Natural killer cell treated with Interleukin-12 subunit alpha and Interleukin-12 subunit beta and Interleukin-15 and Interleukin-18, amount 100 ng/mL, for 72 hours (primary cell): Measurements from ENCODE around the gene C3orf20. TPM values are rescaled to one million over a fixed set of nuclear protein-coding genes. Genes with fewer than 3 reads are reported as not detected.
"Not testable (repeated sequence)": the region's sequence is repeated elsewhere in the genome, so short reads cannot be mapped to it uniquely, and the experiment has no call there.

Experiments
- ATAC-seq, 2 donors: fragments of 150-1000 bp; cut with Tn5 transposase in 1 of 2; sonication (Bioruptor Pico), chemical (Tn5 transposase) in 1 of 2; 2 replicates each; pipeline ENCODE4 v1.10.0; 2021
- DNase-seq: peaks from one replicate; pipeline ENCODE4 v3.0.0; 2022; ENCODE audit warnings: low spot score
- H3K27ac Mint-ChIP-seq, 2 donors: 1 replicate in 1 of 2; 2 replicates in 1 of 2; pipeline ENCODE4 v1.8.0; 2022; ENCODE audit warnings: mixed read lengths in 2 of 2, mild to moderate bottlenecking in 1 of 2, moderate library complexity in 1 of 2
- H3K27me3 Mint-ChIP-seq, 2 donors: 1 replicate in 1 of 2; 2 replicates in 1 of 2; pipeline ENCODE4 v1.8.0; 2022; ENCODE audit warnings: mixed read lengths in 2 of 2
- H3K36me3 Mint-ChIP-seq: one replicate; pipeline ENCODE4 v1.8.0; 2022; ENCODE audit warnings: mixed read lengths
- H3K4me1 Mint-ChIP-seq, 2 donors: 1 replicate in 1 of 2; 2 replicates in 1 of 2; pipeline ENCODE4 v1.8.0; 2022; ENCODE audit warnings: low read depth in 2 of 2, mixed read lengths in 2 of 2, mild to moderate bottlenecking in 1 of 2
- H3K4me3 Mint-ChIP-seq: one replicate; pipeline ENCODE4 v1.8.0; 2022; ENCODE audit warnings: mixed read lengths
- H3K9me3 Mint-ChIP-seq: 2 replicates; pipeline ENCODE4 v1.8.0; 2022; ENCODE audit warnings: mixed read lengths
- total RNA-seq, 2 donors: library from RNA; stranded (reverse); gene quantifications; one replicate each; pipeline ENCODE4 v1.2.3, GENCODE V29; 2022

C3orf20 gene
- total RNA-seq, 2 donors from 2014 or later = 0.93 TPM; not detected in 1

DNA sequence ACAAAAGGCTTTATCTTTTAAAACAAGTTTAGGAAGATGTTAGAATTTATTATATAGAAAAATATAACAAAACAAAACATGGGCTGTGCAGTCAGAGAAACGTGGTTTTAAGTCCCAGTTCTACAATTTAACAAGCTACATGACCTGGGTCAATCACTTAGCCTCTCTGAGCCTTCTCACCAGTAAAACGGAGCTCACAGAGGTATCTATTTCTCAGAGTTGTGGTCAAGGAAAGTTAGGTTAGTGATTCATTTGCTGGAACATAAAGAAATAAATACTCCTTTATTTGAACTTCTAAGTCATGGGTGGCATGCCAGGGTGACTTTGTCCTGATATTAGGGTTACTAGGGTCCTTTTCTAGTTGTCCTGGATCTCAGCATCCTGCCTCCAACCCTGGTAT, 34.2 kb upstream of the C3orf20 start:
- Mint-ChIP-seq H3K27ac (no peak overlapping the region), H3K9me3 (no peaks in the 10 kb centered on the region), H3K36me3 (no peaks in the 10 kb centered on the region), H3K27me3 (peaks cover 30 to 48% of the 10 kb centered on the region in 2 donors), H3K4me1 (peaks cover 0 to 4% of the 10 kb centered on the region in 2 donors), H3K4me3 (no peak overlapping the region)
- DNase-seq (no peak), ATAC-seq (no peak)

DNA sequence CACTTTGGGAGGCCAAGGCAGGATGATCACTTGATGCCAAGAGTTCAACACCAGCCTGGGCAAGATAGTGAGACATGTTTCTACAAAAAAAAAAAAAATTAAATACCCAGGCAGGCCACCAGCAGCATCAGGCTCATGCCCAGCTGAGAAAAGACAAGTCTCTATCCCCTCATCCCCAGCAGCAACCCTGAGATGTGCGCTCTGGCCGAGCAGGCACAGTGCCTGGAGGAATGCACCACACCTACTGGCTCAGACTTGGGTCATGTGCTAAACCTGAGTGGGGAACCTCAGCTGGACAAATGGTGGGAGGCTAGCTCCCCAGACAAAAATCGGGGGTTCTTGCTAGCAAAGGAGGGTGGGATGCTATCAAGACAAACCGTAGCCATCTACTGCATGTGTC, 33.6 kb upstream of the C3orf20 start:
- Mint-ChIP-seq H3K27me3 (peaks cover 28 to 44% of the 10 kb centered on the region in 2 donors), H3K4me1 (peaks cover 0 to 4% of the 10 kb centered on the region in 2 donors), H3K27ac (no peak overlapping the region), H3K9me3 (no peaks in the 10 kb centered on the region), H3K36me3 (no peaks in the 10 kb centered on the region), H3K4me3 (no peak overlapping the region)
- no peak for DNase-seq
- ATAC-seq = no peak

DNA sequence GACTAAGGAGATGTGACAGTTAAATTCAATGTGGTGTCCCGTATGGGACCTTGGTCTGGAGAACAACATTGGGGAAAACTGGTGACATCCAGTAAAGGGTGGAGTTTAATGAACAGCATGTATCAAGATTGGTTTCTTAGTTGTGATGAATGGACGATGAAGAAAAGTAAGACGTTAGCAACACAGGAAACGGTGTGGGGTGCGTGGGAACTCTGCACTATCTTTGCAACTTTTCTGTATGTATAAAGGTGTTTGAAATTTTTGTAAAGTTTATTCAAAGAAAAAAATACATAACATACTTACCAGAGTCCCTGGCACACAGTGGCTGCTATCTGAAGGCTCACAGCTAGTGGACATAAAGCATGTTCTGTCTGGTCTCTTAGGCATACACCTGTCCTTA, 29.5 kb upstream of the C3orf20 start:
- peaks cover 11 to 12% of the 10 kb centered on the region in 2 donors for H3K27me3 Mint-ChIP-seq
- no peak overlapping the region for H3K27ac Mint-ChIP-seq
- no peaks in the 10 kb centered on the region for H3K9me3 Mint-ChIP-seq
- no peaks in the 10 kb centered on the region for H3K36me3 Mint-ChIP-seq
- no peak overlapping the region for H3K4me3 Mint-ChIP-seq
- peaks cover 6 to 13% of the 10 kb centered on the region in 2 donors for H3K4me1 Mint-ChIP-seq
- no peak for ATAC-seq
- no peak for DNase-seq

DNA sequence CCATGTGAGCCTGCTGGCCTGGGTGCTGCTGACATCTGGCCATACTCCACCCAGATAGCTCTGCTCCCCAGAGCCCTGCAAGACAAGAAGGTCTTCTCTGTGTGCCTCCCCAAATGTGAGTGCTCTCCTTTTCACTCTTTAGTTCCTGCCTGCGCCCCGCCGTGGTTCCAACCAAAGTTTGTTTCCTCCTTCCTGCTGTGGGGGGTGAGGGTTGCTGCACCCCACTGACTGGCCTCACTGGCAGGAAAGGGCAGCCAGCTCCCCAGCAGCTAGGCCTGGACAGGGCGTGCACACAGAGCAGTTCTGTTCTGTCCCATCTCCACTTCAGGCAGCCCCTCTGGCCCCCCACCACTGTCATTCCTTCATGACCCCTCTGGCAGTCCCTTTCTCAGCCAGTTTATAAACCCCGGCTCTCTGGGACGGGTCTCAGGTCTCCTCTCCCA, 28.8 kb upstream of the C3orf20 start:
- no peak overlapping the region for H3K27ac Mint-ChIP-seq
- ATAC-seq = no peak
- H3K9me3 Mint-ChIP-seq = no peaks in the 10 kb centered on the region
- no peaks in the 10 kb centered on the region for H3K36me3 Mint-ChIP-seq
- peaks cover 10 to 16% of the 10 kb centered on the region in 2 donors for H3K4me1 Mint-ChIP-seq
- H3K27me3 Mint-ChIP-seq = peaks cover 10 to 12% of the 10 kb centered on the region in 2 donors
- H3K4me3 Mint-ChIP-seq = no peak overlapping the region
- DNase-seq = no peak

DNA sequence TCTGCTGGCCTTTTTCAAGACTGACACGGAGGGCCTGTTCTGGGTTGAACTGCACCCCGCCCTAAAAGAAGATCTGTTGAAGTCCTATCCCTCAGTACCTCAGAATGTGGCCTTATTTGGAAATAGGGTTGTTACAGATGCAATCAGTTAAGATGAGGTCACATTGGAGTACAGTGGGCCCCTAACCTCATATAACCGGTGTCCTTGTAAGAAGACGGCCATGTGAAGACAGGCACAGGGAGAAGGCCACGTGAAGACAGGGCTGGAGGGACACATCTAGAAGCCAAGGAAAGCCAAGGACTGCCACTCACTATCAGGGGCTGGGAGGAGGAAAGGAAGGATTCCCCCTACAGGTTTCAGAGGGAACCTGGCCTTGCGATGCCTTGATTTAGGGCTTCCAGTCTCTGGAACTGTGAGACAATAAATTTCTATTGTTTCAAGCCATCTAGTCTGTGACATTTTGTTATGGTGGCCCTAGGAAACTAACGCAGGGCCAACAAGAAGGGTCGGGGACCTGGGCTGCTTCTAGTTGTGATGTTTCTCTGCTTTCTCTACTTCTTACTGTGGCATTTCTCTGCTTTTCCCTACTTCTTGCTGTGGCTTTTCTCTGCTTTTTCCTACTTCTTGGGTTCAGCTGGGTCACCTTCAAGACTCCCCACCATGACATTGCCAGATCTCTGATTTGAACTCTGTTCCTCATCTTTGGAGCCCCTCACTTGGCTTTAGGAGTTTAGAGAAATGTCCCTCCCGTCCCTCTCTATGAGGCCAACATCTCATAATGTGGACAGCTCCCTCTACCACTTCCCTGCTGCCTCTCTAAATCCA, 28.1 kb upstream of the C3orf20 start:
- no peaks in the 10 kb centered on the region for H3K9me3 Mint-ChIP-seq
- ATAC-seq = no peak
- peaks cover 10 to 12% of the 10 kb centered on the region in 2 donors for H3K27me3 Mint-ChIP-seq
- H3K4me3 Mint-ChIP-seq = no peak overlapping the region
- no peak overlapping the region for H3K27ac Mint-ChIP-seq
- H3K4me1 Mint-ChIP-seq = peaks cover 10 to 20% of the 10 kb centered on the region in 2 donors
- no peak for DNase-seq
- H3K36me3 Mint-ChIP-seq = no peaks in the 10 kb centered on the region

DNA sequence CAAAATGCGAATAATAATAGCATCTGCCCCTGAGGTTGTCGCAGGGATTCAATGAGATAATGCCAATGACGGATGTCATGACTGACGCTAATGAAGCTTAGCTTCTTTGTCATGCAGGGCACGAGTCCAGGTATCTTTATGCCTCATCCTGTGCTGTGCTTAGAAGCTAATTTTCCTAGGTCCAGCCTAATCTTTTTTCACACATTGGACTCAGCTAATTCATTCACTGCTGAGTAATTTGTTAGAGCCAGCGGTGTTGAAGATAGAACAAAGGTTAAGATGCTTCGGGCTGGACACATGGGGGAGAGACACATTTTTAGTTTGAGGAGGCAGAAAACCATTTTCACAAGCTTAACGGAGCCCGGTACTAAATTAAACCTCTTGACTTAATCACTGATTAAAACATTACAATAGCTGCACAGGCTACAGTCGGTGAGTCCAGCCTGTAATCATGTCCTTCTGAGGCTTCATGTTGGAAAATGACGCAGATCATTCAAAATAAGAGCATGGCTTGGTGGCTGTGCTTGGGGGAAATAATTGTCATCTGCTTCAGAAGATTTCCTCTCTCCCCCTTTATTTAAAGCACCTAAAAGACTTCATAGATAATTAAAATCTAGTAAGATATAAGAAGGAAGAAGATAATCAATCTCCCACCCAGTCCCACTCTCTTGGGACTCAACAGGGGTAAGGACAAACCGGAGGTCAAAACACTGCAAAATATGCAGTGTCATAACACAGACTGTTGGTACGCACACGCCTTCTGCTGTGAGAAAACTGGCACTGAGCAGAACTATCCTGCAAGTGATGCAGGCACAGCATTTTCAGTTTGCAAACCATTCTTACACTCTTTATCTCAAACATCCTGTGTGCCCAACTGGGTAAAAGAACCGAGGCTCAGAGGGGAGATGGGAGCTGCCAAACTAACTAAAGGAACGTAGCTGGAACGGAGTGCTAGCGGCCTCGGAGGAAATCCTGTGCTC, 26.7 kb upstream of the C3orf20 start:
- Mint-ChIP-seq H3K4me1 (peaks cover 24 to 28% of the 10 kb centered on the region in 2 donors), H3K9me3 (no peaks in the 10 kb centered on the region), H3K27me3 (peaks cover 3 to 4% of the 10 kb centered on the region in 2 donors), H3K4me3 (no peak overlapping the region), H3K27ac (peak overlapping the region in 1 of 2 donors; percentile 5), H3K36me3 (peaks cover 5% of the 10 kb centered on the region)
- DNase-seq = no peak
- ATAC-seq = no peak

DNA sequence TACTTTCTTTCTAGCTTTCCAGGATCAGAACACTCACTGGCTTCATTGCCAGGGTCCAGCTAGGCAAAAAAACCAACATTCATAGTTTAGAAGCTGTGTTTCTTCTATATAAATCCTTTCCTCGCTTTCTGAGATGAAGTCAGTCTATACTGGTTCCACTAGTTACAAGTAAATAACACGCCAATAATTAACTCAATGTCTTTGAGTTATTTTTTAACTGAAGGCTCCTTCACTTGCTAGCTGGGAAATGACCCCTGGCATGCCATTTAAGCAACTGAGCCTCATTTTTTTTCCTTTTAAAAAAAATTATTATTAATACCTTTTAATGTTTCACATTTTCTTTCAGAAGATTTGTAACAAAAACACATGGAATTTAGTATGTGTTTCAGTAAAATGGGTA, 25.5 kb upstream of the C3orf20 start:
- no peaks in the 10 kb centered on the region for H3K27me3 Mint-ChIP-seq
- DNase-seq = no peak
- H3K9me3 Mint-ChIP-seq = no peaks in the 10 kb centered on the region
- H3K4me1 Mint-ChIP-seq = peaks cover 33 to 34% of the 10 kb centered on the region in 2 donors
- H3K4me3 Mint-ChIP-seq = no peak overlapping the region
- H3K36me3 Mint-ChIP-seq = peaks cover 5% of the 10 kb centered on the region
- no peak for ATAC-seq
- H3K27ac Mint-ChIP-seq = no peak overlapping the region

DNA sequence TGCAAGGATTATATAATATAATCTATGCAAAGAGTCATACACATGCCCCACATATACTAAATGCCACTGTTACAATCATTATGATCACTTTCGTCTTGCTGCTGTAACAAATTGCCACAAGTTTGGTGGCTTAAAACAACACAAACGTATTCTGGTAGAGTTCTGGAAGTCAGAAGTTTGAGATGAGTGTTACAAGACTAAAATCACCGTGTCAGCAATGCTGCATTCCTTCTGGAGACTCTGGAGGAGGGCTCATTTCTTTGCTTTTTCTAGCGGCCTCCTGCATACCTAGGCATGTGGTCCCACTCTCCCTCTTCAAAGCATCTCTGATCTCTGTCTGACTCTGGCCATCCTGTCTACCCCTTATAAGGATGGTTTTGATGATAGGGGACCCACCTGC, 24.7 kb upstream of the C3orf20 start:
- Mint-ChIP-seq H3K36me3 (peaks cover 7% of the 10 kb centered on the region), H3K27me3 (no peaks in the 10 kb centered on the region), H3K4me3 (peak overlapping the region; percentile 100), H3K27ac (peak overlapping the region; percentile 95 to 97), H3K4me1 (peaks cover 32 to 35% of the 10 kb centered on the region in 2 donors), H3K9me3 (no peaks in the 10 kb centered on the region)
- ATAC-seq = no peak
- no peak for DNase-seq

DNA sequence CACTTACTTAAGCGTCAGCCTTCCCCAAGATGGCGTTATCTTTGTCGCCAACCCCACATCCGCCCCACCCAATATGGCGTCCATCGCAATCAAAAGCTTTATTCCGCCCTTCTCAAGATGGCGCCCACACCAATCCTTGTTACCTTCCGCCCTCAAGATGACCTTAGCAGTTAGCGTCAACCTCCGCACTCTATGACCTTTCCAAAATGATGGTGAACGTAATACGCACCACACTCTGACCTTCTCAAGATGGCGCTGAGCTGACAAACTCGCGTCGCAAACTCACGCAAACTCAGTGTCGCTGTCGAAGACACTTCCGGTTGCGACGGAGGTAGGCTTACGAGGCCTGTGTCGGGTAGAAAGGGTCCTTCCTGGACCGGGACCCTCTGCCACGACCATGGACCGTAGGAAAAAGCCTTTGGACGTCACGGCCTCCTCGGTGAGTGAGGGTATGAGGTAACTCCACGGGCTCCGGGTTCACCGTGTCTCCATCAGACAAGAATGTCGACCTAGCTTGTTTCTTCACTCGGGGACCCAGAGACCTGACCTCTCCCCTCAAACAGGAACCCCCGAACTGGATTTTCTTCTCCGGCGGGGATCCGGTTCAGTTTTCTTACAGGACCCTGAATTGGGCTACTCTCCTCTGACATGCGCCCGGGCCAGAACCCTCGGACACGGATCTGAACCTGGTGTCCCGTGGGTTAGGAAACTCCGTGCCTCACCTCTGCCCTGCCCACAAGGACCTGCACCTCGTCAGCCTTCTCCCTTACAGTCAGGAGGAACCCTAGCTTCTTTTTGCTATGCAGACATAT, 23.3 kb upstream of the C3orf20 start, which contains the start of gene CCDC174:
CCDC174 (plus strand) TSS at position 323 of the 812 bp plus-strand sequence; CDS start at position 398, 75 bp downstream.
- ATAC-seq (peak; percentile 100), DNase-seq (peak; percentile 95)
- Mint-ChIP-seq H3K27ac (peak within 1 kb of the TSS; percentile 95 to 97), H3K9me3 (no peaks in the 10 kb centered on the region), H3K4me1 (peaks cover 30 to 38% of the 10 kb centered on the region in 2 donors), H3K27me3 (no peaks in the 10 kb centered on the region), H3K36me3 (peaks cover 17% of the 10 kb centered on the region), H3K4me3 (peak within 1 kb of the TSS; percentile 100)

DNA sequence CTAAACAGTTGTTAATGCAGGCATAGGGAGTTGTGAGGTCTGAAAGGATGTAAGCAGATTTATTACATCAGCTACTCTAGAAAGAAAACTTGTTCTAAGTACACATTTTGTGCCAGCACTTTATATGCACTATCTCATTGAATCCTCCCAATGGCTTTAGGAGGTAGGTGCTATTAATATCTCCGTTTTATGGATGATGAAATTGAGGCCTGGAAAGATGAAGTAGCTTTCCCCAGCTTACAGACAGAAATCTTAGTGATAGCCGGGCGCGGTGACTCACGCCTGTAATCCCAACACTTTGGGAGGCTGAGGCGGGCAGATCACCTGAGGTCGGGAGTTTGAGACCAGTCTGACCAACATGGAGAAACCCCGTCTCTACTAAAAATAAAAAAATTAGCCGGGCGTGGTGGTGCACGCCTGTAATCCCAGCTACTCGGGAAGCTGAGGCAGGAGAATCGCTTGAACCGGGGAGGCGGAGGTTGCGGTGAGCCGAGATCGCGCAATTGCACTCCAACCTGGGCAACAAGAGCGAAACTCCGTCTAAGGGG, 22.5 kb upstream of the C3orf20 start:
- Mint-ChIP-seq H3K4me1 (peaks cover 32 to 41% of the 10 kb centered on the region in 2 donors), H3K36me3 (peaks cover 22% of the 10 kb centered on the region), H3K4me3 (peak overlapping the region; percentile 100), H3K27ac (peak overlapping the region; percentile 95 to 97)
- H3K9me3 Mint-ChIP-seq, H3K27me3 Mint-ChIP-seq, DNase-seq, ATAC-seq: not testable (repeated sequence)

DNA sequence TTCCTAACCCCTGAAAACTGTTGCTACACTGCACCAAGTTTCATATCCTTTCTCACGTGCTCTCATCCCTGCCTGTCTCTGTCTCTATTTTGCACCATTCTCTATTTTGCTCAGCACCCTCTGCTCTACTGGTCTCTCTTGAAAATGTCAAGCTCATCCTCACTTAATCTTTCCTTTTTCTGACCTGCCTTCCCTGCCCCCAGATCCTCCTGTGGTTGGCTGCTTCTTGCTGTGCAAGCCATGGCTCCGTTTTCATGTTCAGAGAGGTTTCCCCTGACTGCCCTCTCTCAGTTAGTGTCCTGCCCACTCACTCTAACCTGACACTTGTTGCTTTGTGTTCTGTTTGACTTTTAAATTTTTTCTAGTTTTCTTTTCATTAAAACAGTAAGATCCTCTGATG, 17.4 kb upstream of the C3orf20 start:
- Mint-ChIP-seq H3K9me3 (no peaks in the 10 kb centered on the region), H3K27ac (no peak overlapping the region), H3K4me1 (peaks cover 15 to 28% of the 10 kb centered on the region in 2 donors), H3K36me3 (peaks cover 43% of the 10 kb centered on the region), H3K4me3 (no peak overlapping the region), H3K27me3 (no peaks in the 10 kb centered on the region)
- ATAC-seq (no peak), DNase-seq (no peak)

DNA sequence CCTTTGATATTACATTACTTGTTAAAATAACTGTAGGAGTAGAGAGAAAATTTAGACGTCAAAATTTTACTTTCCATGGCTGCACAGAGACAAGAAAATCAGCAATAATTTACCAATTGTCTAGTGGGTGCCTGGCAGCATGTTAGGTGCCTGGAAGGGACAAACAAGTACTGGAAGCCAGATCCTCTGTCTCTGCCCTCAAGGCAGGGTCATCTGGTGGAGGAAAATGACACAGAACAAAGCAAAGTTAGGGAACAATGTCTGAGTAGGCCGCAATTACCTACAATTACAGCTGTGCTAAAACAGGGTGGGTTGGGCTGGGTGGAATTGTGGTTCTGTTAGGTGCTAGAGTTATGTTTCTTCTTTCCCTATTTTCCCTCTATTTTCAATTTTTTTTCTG, 16.0 kb upstream of the C3orf20 start:
- Mint-ChIP-seq H3K4me3 (no peak overlapping the region), H3K9me3 (no peaks in the 10 kb centered on the region), H3K4me1 (peaks cover 6 to 14% of the 10 kb centered on the region in 2 donors), H3K36me3 (peaks cover 51% of the 10 kb centered on the region), H3K27ac (no peak overlapping the region), H3K27me3 (no peaks in the 10 kb centered on the region)
- ATAC-seq (no peak), DNase-seq (no peak)

DNA sequence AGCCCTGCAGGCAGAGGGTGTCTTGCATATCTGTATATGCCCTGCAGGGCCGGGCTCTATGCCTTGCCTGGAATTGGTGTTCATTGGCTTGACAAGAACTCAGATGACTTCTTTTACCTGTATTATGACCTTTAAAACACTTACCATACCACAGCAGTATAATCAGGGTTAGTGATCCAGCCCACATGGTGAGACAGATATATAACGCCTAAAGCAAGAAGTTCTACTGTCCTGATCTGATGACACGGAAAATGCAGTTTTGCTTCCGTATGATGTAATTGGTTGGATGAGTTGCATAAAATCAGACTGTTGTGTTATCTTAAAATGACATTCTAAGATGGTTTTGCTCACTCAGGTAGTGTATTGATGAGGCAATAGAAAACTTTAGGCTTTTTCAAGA, 14.0 kb upstream of the C3orf20 start:
- Mint-ChIP-seq H3K36me3 (peaks cover 48% of the 10 kb centered on the region), H3K9me3 (no peaks in the 10 kb centered on the region), H3K4me3 (no peak overlapping the region), H3K27me3 (no peaks in the 10 kb centered on the region), H3K4me1 (peaks cover 8 to 10% of the 10 kb centered on the region in 2 donors), H3K27ac (peak overlapping the region in 1 of 2 donors; percentile 36)
- ATAC-seq (no peak), DNase-seq (no peak)
